ENCODE data around the gene VSNL1. TPM values are rescaled to one million over a fixed set of nuclear protein-coding genes. Genes with fewer than 3 reads are reported as not detected.
A peak's percentile ranks its signal among the peaks of the same experiment; 100 is the strongest.

The VSNL1 gene
- total and polyA plus RNA-seq, 7 experiments from 2014 or later = not detected

DNA sequence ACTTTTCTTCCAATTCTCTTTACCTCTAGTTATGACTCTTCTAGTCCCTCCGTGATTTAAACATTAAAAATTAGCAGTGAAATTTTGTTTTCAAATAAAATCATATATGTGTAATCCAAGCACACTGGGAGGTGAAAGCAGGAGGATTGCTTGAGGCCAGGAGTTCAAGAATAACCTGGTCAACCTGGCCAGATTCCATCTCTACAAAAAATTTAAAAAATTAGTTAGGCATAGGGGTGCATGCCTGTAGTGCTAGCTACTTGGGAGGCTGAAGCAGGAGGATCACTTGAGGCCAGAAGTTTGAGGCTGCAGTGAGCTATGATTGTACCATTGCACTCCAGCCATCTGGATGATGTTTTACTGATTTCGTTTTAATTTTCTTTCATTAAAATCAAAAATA lies 7.0 kb upstream of the VSNL1 start:
- H3K27ac Mint-ChIP-seq = no peak overlapping the region
- DNase-seq (no peak), ATAC-seq (no peak)
- H3K4me1 Mint-ChIP-seq = peaks cover 0 to 5% (median 0%) of the 10 kb centered on the region in 7 donors
- Histone ChIP-seq H3K4me3 (ENCODE audit: low read length) (no peak overlapping the region), H3K36me3 (ENCODE audit: control insufficient read depth in 2 of 3, insufficient read depth in 3 of 3, low read length in 3 of 3) (no peaks in the 10 kb centered on the region), H3K27ac (ENCODE audit: low read depth, low read length) (no peak overlapping the region), H3K27me3 (ENCODE audit: control insufficient read depth in 2 of 2, insufficient read depth in 2 of 2, low read length in 2 of 2) (peaks cover 0 to 2% of the 10 kb centered on the region in 2 donors), H3K9me3 (ENCODE audit: control insufficient read depth in 2 of 3, low read length in 3 of 3) (no peaks in the 10 kb centered on the region), H3K4me1 (ENCODE audit: control insufficient read depth in 2 of 2, insufficient read depth in 2 of 2, low read length in 2 of 2) (no peaks in the 10 kb centered on the region)
- intact Hi-C loops (cut with micrococcal nuclease) = loop anchor here in 1 of 2 donors (10.0 kb wide), 1 partner anchor 1821 kb away; the partner anchor contains the start of gene OSR1
- H3K4me3 Mint-ChIP-seq = no peak overlapping the region
- CTCF ChIA-PET = no interaction called here
- H3K9me3 Mint-ChIP-seq = peaks cover 0 to 8% (median 0%) of the 10 kb centered on the region in 11 donors
- POLR2A ChIA-PET = no interaction called here
- peaks cover 26 to 35% (median 31%) of the 10 kb centered on the region in 5 donors for H3K27me3 Mint-ChIP-seq
- H3K36me3 Mint-ChIP-seq = peaks cover 0 to 5% (median 0%) of the 10 kb centered on the region in 5 donors

DNA sequence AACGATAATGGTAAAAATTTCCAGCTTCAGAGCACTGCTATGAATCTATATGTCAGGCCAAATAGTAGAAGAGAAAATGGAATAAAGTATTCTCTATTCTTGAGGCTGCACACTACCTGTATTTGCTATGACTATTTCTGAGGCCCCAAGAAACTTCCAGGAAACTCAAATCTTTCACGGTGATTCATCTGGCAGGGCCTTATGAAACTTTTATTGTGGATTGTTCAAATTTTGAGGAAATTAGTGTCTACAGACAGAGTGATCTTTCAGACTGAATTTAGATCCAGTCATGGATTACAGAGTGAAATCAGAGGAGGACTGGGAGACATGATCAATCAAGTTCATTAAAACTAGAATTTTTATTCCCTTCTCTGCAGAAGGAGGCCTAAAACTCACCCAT lies 4.1 kb upstream of the VSNL1 start:
- Mint-ChIP-seq H3K9me3 (peaks cover 0 to 12% (median 4%) of the 10 kb centered on the region in 11 donors), H3K27ac (no peak overlapping the region), H3K4me3 (no peak overlapping the region), H3K4me1 (peaks cover 0 to 12% (median 4%) of the 10 kb centered on the region in 7 donors), H3K36me3 (peaks cover 0 to 11% (median 0%) of the 10 kb centered on the region in 5 donors), H3K27me3 (peaks cover 49 to 59% (median 52%) of the 10 kb centered on the region in 5 donors)
- Histone ChIP-seq H3K27me3 (ENCODE audit: control insufficient read depth in 2 of 2, insufficient read depth in 2 of 2, low read length in 2 of 2) (peaks cover 0 to 6% of the 10 kb centered on the region in 2 donors), H3K4me1 (ENCODE audit: control insufficient read depth in 2 of 2, insufficient read depth in 2 of 2, low read length in 2 of 2) (no peaks in the 10 kb centered on the region), H3K9me3 (ENCODE audit: control insufficient read depth in 2 of 3, low read length in 3 of 3) (no peaks in the 10 kb centered on the region), H3K4me3 (ENCODE audit: low read length) (no peak overlapping the region), H3K36me3 (ENCODE audit: control insufficient read depth in 2 of 3, insufficient read depth in 3 of 3, low read length in 3 of 3) (no peaks in the 10 kb centered on the region), H3K27ac (ENCODE audit: low read depth, low read length) (no peak overlapping the region)
- intact Hi-C loops (cut with micrococcal nuclease) = loop anchor here in 1 of 2 donors (10.0 kb wide), 1 partner anchor 1818 kb away; the partner anchor contains the start of gene OSR1
- CTCF ChIA-PET = no interaction called here
- DNase-seq (no peak), ATAC-seq (no peak)
- POLR2A ChIA-PET = no interaction called here

DNA sequence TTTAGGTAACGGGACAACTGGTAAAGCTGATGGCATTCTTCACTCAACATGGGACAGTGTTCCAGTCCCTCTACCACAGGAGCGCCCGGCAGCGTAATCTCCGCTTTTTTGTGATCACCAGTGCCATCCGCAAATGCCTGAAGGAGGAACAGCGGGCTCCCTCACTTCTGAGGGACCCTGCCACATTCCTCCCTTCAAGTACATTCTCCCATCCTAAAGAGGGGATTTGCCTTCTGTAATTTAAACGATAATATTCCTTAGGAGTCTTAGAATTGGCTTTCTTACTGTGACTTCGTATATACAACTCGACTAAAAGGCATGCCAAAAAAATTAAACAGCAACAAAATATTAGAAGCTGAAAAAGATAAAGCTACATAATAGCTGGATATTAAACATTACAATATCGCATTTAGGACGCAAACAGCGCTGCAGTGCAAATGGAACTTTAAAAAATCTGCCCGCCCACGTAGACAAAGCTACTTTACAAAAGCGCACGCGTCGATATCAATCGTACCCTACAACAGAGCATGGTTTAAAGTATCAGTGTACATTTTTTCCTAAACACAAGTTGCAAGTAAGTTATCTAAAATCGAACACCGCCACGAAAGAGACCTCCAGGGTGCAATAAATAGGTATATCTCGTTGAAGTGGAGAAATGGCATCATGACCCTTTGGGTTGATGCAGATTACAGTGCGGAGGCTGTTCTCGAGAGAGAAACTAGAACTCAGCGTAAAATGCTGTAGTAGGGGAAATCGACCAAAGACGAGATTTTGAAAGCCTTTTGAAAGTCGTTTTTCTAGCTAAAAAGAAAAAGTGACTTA lies 2.3 kb upstream of the VSNL1 start:
- ChIA-PET CTCF (no interaction called here), POLR2A (no interaction called here)
- Mint-ChIP-seq H3K4me1 (peaks cover 0 to 12% (median 4%) of the 10 kb centered on the region in 7 donors), H3K27me3 (peaks cover 60 to 71% (median 69%) of the 10 kb centered on the region in 5 donors), H3K27ac (no peak overlapping the region), H3K4me3 (peak overlapping the region in 1 of 10 donors; percentile 20), H3K36me3 (peaks cover 0 to 11% (median 0%) of the 10 kb centered on the region in 5 donors), H3K9me3 (peaks cover 0 to 20% (median 6%) of the 10 kb centered on the region in 11 donors)
- Histone ChIP-seq H3K27me3 (ENCODE audit: control insufficient read depth in 2 of 2, insufficient read depth in 2 of 2, low read length in 2 of 2) (peaks cover 0 to 6% of the 10 kb centered on the region in 2 donors), H3K27ac (ENCODE audit: low read depth, low read length) (no peak overlapping the region), H3K4me3 (ENCODE audit: low read length) (no peak overlapping the region), H3K4me1 (ENCODE audit: control insufficient read depth in 2 of 2, insufficient read depth in 2 of 2, low read length in 2 of 2) (no peaks in the 10 kb centered on the region), H3K9me3 (ENCODE audit: control insufficient read depth in 2 of 3, low read length in 3 of 3) (no peaks in the 10 kb centered on the region), H3K36me3 (ENCODE audit: control insufficient read depth in 2 of 3, insufficient read depth in 3 of 3, low read length in 3 of 3) (no peaks in the 10 kb centered on the region)
- ATAC-seq (no peak), DNase-seq (no peak)
- intact Hi-C loops (cut with micrococcal nuclease) = loop anchor here in 1 of 2 donors (10.0 kb wide), 1 partner anchor 1817 kb away; the partner anchor contains the start of gene OSR1

DNA sequence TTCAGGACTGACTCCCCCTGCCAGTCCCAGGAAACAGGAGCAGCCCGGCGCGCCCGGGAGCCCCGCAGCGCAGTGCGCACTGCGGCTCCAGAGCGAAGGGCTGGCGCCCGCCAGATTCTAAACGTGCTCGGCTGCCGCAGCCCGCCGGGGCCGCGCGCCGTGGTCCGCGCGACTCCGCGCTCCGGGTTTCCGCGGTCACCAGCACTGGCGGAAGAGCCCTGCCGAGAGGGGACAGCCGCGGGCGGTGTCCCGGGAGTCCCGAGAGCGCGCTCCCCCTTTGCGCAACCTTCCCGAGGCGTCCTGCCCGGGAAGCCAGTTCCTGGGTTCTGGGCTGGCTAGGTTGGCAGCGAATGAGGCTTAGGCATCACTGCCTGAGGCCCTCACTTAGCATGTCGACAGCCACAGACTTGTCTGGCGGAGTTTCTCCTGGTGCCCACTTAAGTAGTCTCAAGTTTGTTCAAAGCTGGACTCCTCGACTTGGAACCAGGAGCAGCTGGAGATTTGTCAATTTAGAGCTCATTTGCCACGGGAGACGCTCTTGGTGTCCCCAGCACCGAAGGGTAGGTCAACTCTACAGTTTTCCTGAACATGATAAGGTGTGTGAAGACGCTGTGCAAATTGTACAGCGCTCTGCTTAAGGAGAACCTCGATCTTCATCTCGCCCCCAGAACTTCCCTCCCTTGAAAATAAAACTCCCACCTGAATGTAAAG lies 1.5 kb upstream of the VSNL1 start:
- Histone ChIP-seq H3K36me3 (ENCODE audit: control insufficient read depth in 2 of 3, insufficient read depth in 3 of 3, low read length in 3 of 3) (no peaks in the 10 kb centered on the region), H3K4me1 (ENCODE audit: control insufficient read depth in 2 of 2, insufficient read depth in 2 of 2, low read length in 2 of 2) (no peaks in the 10 kb centered on the region), H3K27me3 (ENCODE audit: control insufficient read depth in 2 of 2, insufficient read depth in 2 of 2, low read length in 2 of 2) (peaks cover 0 to 6% of the 10 kb centered on the region in 2 donors), H3K9me3 (ENCODE audit: control insufficient read depth in 2 of 3, low read length in 3 of 3) (no peaks in the 10 kb centered on the region), H3K4me3 (ENCODE audit: low read length) (no peak overlapping the region), H3K27ac (ENCODE audit: low read depth, low read length) (no peak overlapping the region)
- intact Hi-C loops (cut with micrococcal nuclease) = loop anchor here in 1 of 2 donors (10.0 kb wide), 1 partner anchor 1816 kb away; the partner anchor contains the start of gene OSR1
- ATAC-seq = no peak
- Mint-ChIP-seq H3K9me3 (peaks cover 0 to 25% (median 6%) of the 10 kb centered on the region in 11 donors), H3K4me1 (peaks cover 0 to 12% (median 4%) of the 10 kb centered on the region in 7 donors), H3K27me3 (peaks cover 67 to 76% (median 75%) of the 10 kb centered on the region in 5 donors), H3K27ac (no peak overlapping the region), H3K36me3 (peaks cover 0 to 11% (median 0%) of the 10 kb centered on the region in 5 donors), H3K4me3 (no peak overlapping the region)
- ChIA-PET CTCF (no interaction called here), POLR2A (no interaction called here)
- no peak for DNase-seq

DNA sequence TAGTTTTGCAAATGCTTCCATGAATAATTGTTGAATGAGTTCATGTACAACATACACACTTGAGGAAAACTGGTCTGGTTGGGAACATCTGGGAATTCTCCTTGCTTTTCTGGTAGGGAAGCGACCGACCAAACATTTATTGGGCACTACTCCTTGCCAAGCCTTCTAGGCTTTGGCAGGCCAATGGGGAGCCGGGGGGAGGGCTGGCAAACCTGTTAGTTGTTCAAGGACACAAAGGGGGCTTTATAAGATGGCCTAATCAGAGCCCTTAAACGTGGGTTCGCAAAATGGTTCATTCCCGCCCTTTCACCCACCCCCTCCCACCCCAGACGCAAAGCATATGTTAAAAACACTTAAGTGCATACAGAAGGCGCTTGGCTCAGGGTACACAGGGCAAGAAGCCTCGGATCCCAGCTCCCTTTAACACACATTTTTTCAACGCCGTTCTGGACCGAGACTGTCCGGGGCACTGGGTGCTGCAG lies 844 bp upstream of the VSNL1 start:
- no peak overlapping the region for H3K27ac ChIP-seq (ENCODE audit: low read depth, low read length)
- peaks cover 0 to 25% (median 6%) of the 10 kb centered on the region in 11 donors for H3K9me3 Mint-ChIP-seq
- CTCF ChIA-PET = no interaction called here

DNA sequence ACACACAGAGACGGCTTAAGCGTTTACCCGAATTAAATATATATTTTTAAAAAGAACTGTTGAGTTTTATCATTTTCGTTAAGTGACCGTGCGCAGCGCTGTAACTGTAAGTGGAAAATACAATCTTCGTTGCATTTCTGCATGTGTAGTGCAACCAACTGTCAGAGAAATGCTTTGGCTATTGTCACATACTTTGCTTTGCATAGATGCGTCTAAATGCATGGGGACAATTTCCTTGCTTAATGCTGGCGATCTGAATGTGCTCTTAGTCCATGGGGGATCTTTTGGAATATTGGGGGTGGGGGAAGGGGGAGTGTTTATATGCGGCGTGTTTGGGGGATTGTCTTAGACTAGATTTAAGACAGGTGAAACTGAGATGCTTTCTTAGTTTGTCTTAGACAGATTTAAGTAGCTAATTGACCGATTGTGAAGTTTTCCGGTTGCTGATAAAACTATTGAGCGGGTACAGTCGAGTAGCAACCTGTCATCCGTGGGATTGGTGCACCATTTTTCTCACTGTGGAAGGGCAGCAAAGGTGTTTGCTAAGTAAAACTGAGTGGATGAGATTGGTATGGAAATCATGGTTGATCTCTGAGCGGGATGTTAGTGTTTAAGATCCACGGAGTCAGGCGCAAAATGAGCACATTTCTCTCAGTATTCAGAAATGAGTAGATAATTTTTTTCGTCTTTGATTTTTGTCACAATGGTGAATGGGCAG lies 476 bp downstream of the VSNL1 start:
- H3K36me3 ChIP-seq (ENCODE audit: control insufficient read depth in 2 of 3, insufficient read depth in 3 of 3, low read length in 3 of 3) = no peaks in the 10 kb centered on the region
- ChIA-PET POLR2A (no interaction called here), CTCF (no interaction called here)
- no peak overlapping the region for H3K4me3 ChIP-seq (ENCODE audit: low read length)
- Mint-ChIP-seq H3K36me3 (peaks cover 0 to 7% (median 0%) of the 10 kb centered on the region in 5 donors), H3K27ac (no peak overlapping the region), H3K4me1 (peaks cover 0 to 12% (median 4%) of the 10 kb centered on the region in 7 donors), H3K27me3 (peaks cover 59 to 78% (median 67%) of the 10 kb centered on the region in 5 donors), H3K4me3 (peak overlapping the region in 1 of 10 donors; percentile 15), H3K9me3 (peaks cover 0 to 20% (median 6%) of the 10 kb centered on the region in 11 donors)
- peaks cover 0 to 6% of the 10 kb centered on the region in 2 donors for H3K27me3 ChIP-seq (ENCODE audit: control insufficient read depth in 2 of 2, insufficient read depth in 2 of 2, low read length in 2 of 2)
- H3K27ac ChIP-seq (ENCODE audit: low read depth, low read length) = no peak overlapping the region
- intact Hi-C loops (cut with micrococcal nuclease) = no loop called here
- no peaks in the 10 kb centered on the region for H3K4me1 ChIP-seq (ENCODE audit: control insufficient read depth in 2 of 2, insufficient read depth in 2 of 2, low read length in 2 of 2)
- no peaks in the 10 kb centered on the region for H3K9me3 ChIP-seq (ENCODE audit: control insufficient read depth in 2 of 3, low read length in 3 of 3)
- ATAC-seq (no peak), DNase-seq (no peak)

More for the DNA sequence above, 844 bp upstream of the VSNL1 start:
- intact Hi-C loops (cut with micrococcal nuclease) = loop anchor here in 1 of 2 donors (10.0 kb wide), 1 partner anchor 1815 kb away; the partner anchor contains the start of gene OSR1
- Mint-ChIP-seq H3K27me3 (peaks cover 69 to 80% (median 75%) of the 10 kb centered on the region in 5 donors), H3K4me1 (peaks cover 0 to 12% (median 4%) of the 10 kb centered on the region in 7 donors), H3K36me3 (peaks cover 0 to 11% (median 0%) of the 10 kb centered on the region in 5 donors), H3K27ac (no peak overlapping the region), H3K4me3 (peak overlapping the region in 1 of 10 donors; percentile 46)
- Histone ChIP-seq H3K27me3 (ENCODE audit: control insufficient read depth in 2 of 2, insufficient read depth in 2 of 2, low read length in 2 of 2) (peaks cover 0 to 6% of the 10 kb centered on the region in 2 donors), H3K9me3 (ENCODE audit: control insufficient read depth in 2 of 3, low read length in 3 of 3) (no peaks in the 10 kb centered on the region), H3K36me3 (ENCODE audit: control insufficient read depth in 2 of 3, insufficient read depth in 3 of 3, low read length in 3 of 3) (no peaks in the 10 kb centered on the region), H3K4me1 (ENCODE audit: control insufficient read depth in 2 of 2, insufficient read depth in 2 of 2, low read length in 2 of 2) (no peaks in the 10 kb centered on the region), H3K4me3 (ENCODE audit: low read length) (no peak overlapping the region)
- DNase-seq = no peak
- POLR2A ChIA-PET = no interaction called here
- ATAC-seq = no peak

Data from naive thymus-derived CD4-positive, alpha-beta T cell (primary cell).